ENCODE measurements around the gene AUP1. TPM values are rescaled to one million over a fixed set of nuclear protein-coding genes. Genes with fewer than 3 reads are reported as not detected.

Gene AUP1
- total RNA-seq, 1 experiment from 2014 or later, result 91.5 TPM

- no peak overlapping the region for H2BK5ac ChIP-seq (ENCODE audit: insufficient read length, low read length)
- H3K27ac ChIP-seq (ENCODE audit: insufficient read length, low read depth, low read length), result no peak overlapping the region
- no peaks in the 10 kb centered on the region for H3K79me2 ChIP-seq (ENCODE audit: insufficient read depth, low read length)
- H2AK5ac ChIP-seq (ENCODE audit: insufficient read length, low read length), result no peak overlapping the region
- H3K23me2 ChIP-seq (ENCODE audit: insufficient read length, low read depth, low read length, poor library complexity, severe bottlenecking), result no peaks in the 10 kb centered on the region
- Mint-ChIP-seq H3K27ac (no peak overlapping the region), H3K9me3 (no peaks in the 10 kb centered on the region), H3K36me3 (ENCODE audit: insufficient read depth in 1 of 3, low read depth in 3 of 3) (no peaks in the 10 kb centered on the region), H3K27me3 (ENCODE audit: low read depth) (peaks cover 3% of the 10 kb centered on the region; the same call in 1 of the 2 replicates), H3K4me3 (no peak overlapping the region), H3K4me1 (peaks cover 2 to 3% of the 10 kb centered on the region in 2 experiments; a peak in 1 of 4 replicates)
- H2BK15ac ChIP-seq (ENCODE audit: low read depth, low read length), result no peak overlapping the region
- H3K4me2 ChIP-seq (ENCODE audit: insufficient read depth, insufficient read length, low read length), result no peak overlapping the region
- no CpG with 5 or more reads among the region's 2 CpGs for WGBS (ENCODE audit: extremely low coverage, insufficient read length, low lambda C conversion rate)
- H4K5ac ChIP-seq (ENCODE audit: insufficient read length, low read depth, low read length), result no peak overlapping the region
- H3K4ac ChIP-seq (ENCODE audit: low read depth, low read length), result no peak overlapping the region
- H3K18ac ChIP-seq (ENCODE audit: insufficient read length, low read depth, low read length), result no peak overlapping the region
- no peak overlapping the region for H4K8ac ChIP-seq (replicated peaks; ENCODE audit: insufficient read length, low read depth, low read length)
- H3K9ac ChIP-seq (ENCODE audit: extremely low read depth, insufficient read length, low read length), result no peak overlapping the region
- H2BK12ac ChIP-seq (ENCODE audit: insufficient read length, low read depth, low read length), result no peak overlapping the region
- no peak overlapping the region for H2AFZ ChIP-seq (ENCODE audit: low read length)
- no peak overlapping the region for H4K91ac ChIP-seq (ENCODE audit: insufficient read length, low read depth, low read length)
- H2BK120ac ChIP-seq (ENCODE audit: low read depth, low read length, poor library complexity, severe bottlenecking), result no peak overlapping the region
- no peaks in the 10 kb centered on the region for H3K27me3 ChIP-seq (ENCODE audit: insufficient read depth, low read length)
- no peak for TF ChIP-seq CTCF (conservative IDR thresholded peaks at IDR 0.05)
- H3K9me3 ChIP-seq (ENCODE audit: control insufficient read depth, low read depth, low read length), result no peaks in the 10 kb centered on the region
- H3K79me1 ChIP-seq (ENCODE audit: insufficient read depth, low read depth, low read length, poor library complexity, severe bottlenecking), result no peaks in the 10 kb centered on the region
- H3K56ac ChIP-seq (ENCODE audit: insufficient read length, low read depth, low read length), result no peak overlapping the region
- DNase-seq, result no peak
- H4K20me1 ChIP-seq (ENCODE audit: control insufficient read depth, insufficient read depth, insufficient read length), result no peaks in the 10 kb centered on the region
- H3K14ac ChIP-seq (ENCODE audit: insufficient read depth, low read length), result no peak overlapping the region
- H3T11ph ChIP-seq (ENCODE audit: low read length), result no peak overlapping the region
- no peak overlapping the region for H3K23ac ChIP-seq (ENCODE audit: insufficient read length, low read depth, low read length)
- no peaks in the 10 kb centered on the region for H3K4me1 ChIP-seq (ENCODE audit: insufficient read depth, low read length)
- H2BK20ac ChIP-seq (ENCODE audit: low read depth, low read length, poor library complexity, severe bottlenecking), result no peak overlapping the region
Measured at GRCh38 chr2:74577448-74577847, 47.9 kb upstream of the AUP1 start.

Data from H9 (cell line).